Neuron (in vitro differentiated cells): ENCODE data around the gene OSBPL1A.

Experiments
- H2AFZ ChIP-seq: one replicate; pipeline ENCODE4 v1.6.1; 2013; ENCODE audit warnings: low read depth, mild to moderate bottlenecking, inconsistent platforms, low read length, moderate library complexity
- H3K27me3 ChIP-seq: one replicate; pipeline ENCODE4 v1.6.1; 2013; ENCODE audit warnings: low read length; ENCODE audit not compliant: insufficient read depth
- H3K36me3 ChIP-seq: one replicate; pipeline ENCODE4 v1.6.1; 2013; ENCODE audit warnings: low read length; ENCODE audit not compliant: insufficient read depth
- H3K4me1 ChIP-seq: one replicate; pipeline ENCODE4 v1.6.1; 2013; ENCODE audit warnings: low read length; ENCODE audit not compliant: insufficient read depth
- H3K4me3 ChIP-seq: 2 replicates; pipeline ENCODE4 v1.5.1; 2013; ENCODE audit warnings: mild to moderate bottlenecking, low read length, moderate library complexity
- H3K9me3 ChIP-seq: one replicate; pipeline ENCODE4 v1.6.1; 2013; ENCODE audit warnings: low read length

OSBPL1A gene

GRCh38 chr18:24417480-24417879, 19.9 kb upstream of the OSBPL1A start:
- H3K27me3 ChIP-seq, result no peaks in the 10 kb centered on the region
- H3K4me1 ChIP-seq, result peaks cover 3% of the 10 kb centered on the region
- no peak overlapping the region for H3K4me3 ChIP-seq
- no peaks in the 10 kb centered on the region for H3K9me3 ChIP-seq
- no peaks in the 10 kb centered on the region for H3K36me3 ChIP-seq
- peak overlapping the region; percentile 34 for H2AFZ ChIP-seq

DNA sequence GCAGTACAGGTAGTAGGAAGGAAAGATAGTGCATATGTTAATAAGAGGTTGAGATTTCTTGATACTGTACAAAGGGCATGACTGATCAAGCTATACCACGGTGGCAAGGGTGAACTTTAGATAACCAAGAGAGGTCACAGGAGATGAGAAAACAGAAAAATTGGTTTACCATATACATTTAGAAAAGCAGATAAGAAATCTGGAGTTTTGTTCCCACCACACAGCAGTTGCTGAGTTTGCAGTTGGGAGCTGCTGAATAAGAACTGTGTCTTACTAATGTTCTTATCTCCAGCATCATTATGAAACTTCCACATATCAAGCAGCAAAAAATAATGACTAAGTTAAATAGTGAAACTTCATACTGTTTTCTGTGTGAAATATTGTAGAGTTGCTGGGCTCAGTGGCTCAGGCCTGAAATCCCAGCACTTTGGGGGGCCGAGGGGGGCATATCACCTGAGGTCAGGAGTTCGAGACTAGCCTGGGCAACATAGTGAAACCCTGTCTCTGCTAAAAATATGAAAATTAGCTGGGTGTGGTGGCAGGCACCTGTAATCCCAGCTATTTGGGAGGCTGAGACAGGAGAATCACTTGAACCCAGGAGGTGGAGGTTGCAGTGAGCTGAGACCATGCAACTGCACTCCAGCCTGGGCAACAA, 16.9 kb upstream of the OSBPL1A start:
- Histone ChIP-seq H2AFZ (no peak overlapping the region), H3K4me1 (peaks cover 3% of the 10 kb centered on the region), H3K9me3 (no peaks in the 10 kb centered on the region), H3K36me3 (no peaks in the 10 kb centered on the region), H3K27me3 (no peaks in the 10 kb centered on the region), H3K4me3 (no peak overlapping the region)

DNA sequence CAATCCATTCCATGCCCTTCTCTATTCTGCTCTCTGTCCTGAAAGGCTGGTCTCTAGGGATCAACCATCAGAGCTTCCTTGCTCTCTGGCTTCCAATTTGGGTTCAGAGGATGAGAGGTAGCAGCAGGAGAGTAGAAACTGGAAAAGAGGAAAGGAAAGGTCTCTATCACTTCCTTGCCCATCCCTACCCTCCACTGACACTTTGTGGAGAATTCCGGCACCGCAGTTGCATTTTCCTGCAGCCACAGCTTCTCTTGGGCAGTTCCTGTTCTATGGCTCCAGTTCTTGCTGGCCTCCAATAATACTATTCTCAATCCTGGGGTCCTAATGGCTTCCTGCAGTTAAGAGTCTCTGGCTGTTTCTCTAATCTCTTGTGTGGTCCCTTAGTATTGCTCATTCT, 15.5 kb upstream of the OSBPL1A start:
- no peak overlapping the region for H3K4me3 ChIP-seq
- H3K4me1 ChIP-seq, result peaks cover 3% of the 10 kb centered on the region
- no peaks in the 10 kb centered on the region for H3K27me3 ChIP-seq

GRCh38 chr18:24408496-24408895, 10.9 kb upstream of the OSBPL1A start:
- H3K4me3 ChIP-seq, result no peak overlapping the region

More for the DNA sequence above, 15.5 kb upstream of the OSBPL1A start:
- H3K9me3 ChIP-seq, result no peaks in the 10 kb centered on the region
- H2AFZ ChIP-seq, result no peak overlapping the region
- no peaks in the 10 kb centered on the region for H3K36me3 ChIP-seq

GRCh38 chr18:24404591-24404990, 7.0 kb upstream of the OSBPL1A start:
- no peak overlapping the region for H3K4me3 ChIP-seq
- H2AFZ ChIP-seq, result no peak overlapping the region
- H3K36me3 ChIP-seq, result no peaks in the 10 kb centered on the region

More at GRCh38 chr18:24408496-24408895, 10.9 kb upstream of the OSBPL1A start:
- no peaks in the 10 kb centered on the region for H3K4me1 ChIP-seq
- no peaks in the 10 kb centered on the region for H3K9me3 ChIP-seq
- H3K27me3 ChIP-seq, result no peaks in the 10 kb centered on the region
- H2AFZ ChIP-seq, result no peak overlapping the region
- H3K36me3 ChIP-seq, result no peaks in the 10 kb centered on the region

GRCh38 chr18:24403076-24403475, 5.5 kb upstream of the OSBPL1A start:
- no peaks in the 10 kb centered on the region for H3K27me3 ChIP-seq

More at GRCh38 chr18:24404591-24404990, 7.0 kb upstream of the OSBPL1A start:
- H3K9me3 ChIP-seq, result no peaks in the 10 kb centered on the region
- H3K4me1 ChIP-seq, result peaks cover 8% of the 10 kb centered on the region
- no peaks in the 10 kb centered on the region for H3K27me3 ChIP-seq

DNA sequence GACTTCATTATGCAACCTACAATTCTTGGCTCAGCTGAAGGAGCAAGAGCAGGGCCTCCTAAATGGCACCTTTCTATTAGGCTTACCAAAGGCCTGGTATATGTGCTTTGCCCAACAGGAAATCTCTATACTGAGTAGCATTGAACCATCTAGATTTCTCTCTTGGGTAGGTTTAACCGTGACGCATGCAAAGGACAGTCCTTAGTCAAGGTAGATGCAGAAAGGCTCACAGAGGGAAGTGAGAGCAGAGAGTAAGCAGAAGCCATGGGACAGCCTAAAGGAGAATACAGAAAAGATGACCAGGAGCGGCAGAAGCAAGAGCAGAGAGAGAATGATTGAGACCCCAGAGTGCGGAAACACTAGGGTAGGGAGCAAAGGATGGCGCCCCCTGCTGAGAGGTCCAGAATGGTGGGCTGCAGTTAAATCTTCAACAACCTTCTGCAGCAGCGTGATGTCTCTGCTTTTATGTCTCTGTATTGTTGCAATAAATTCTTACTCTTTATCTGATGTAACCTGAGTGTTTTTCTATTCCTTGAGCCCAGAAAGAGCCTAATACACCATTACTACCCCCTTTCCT, 4.7 kb upstream of the OSBPL1A start:
- Histone ChIP-seq H3K27me3 (no peaks in the 10 kb centered on the region), H3K4me3 (no peak overlapping the region), H3K36me3 (no peaks in the 10 kb centered on the region), H3K4me1 (peaks cover 17% of the 10 kb centered on the region), H2AFZ (no peak overlapping the region), H3K9me3 (no peaks in the 10 kb centered on the region)

More at GRCh38 chr18:24403076-24403475, 5.5 kb upstream of the OSBPL1A start:
- H3K4me3 ChIP-seq, result no peak overlapping the region
- H3K4me1 ChIP-seq, result peaks cover 16% of the 10 kb centered on the region
- H2AFZ ChIP-seq, result no peak overlapping the region
- no peaks in the 10 kb centered on the region for H3K9me3 ChIP-seq
- H3K36me3 ChIP-seq, result no peaks in the 10 kb centered on the region

GRCh38 chr18:24400587-24400986, 3.0 kb upstream of the OSBPL1A start:
- Histone ChIP-seq H2AFZ (no peak overlapping the region), H3K27me3 (no peaks in the 10 kb centered on the region), H3K9me3 (no peaks in the 10 kb centered on the region), H3K4me3 (no peak overlapping the region), H3K4me1 (peaks cover 26% of the 10 kb centered on the region), H3K36me3 (no peaks in the 10 kb centered on the region)

GRCh38 chr18:24398540-24398939, 916 bp upstream of the OSBPL1A start:
- Histone ChIP-seq H3K27me3 (no peaks in the 10 kb centered on the region), H3K9me3 (no peaks in the 10 kb centered on the region), H3K36me3 (no peaks in the 10 kb centered on the region), H3K4me1 (peaks cover 41% of the 10 kb centered on the region), H3K4me3 (peak overlapping the region; percentile 72), H2AFZ (no peak overlapping the region)

GRCh38 chr18:24397131-24397693, 412 bp downstream of the OSBPL1A start:
- H3K27me3 ChIP-seq, result no peaks in the 10 kb centered on the region
- H3K36me3 ChIP-seq, result no peaks in the 10 kb centered on the region
- peaks cover 41% of the 10 kb centered on the region for H3K4me1 ChIP-seq
- H2AFZ ChIP-seq, result no peak overlapping the region
- H3K9me3 ChIP-seq, result no peaks in the 10 kb centered on the region
- H3K4me3 ChIP-seq, result peak overlapping the region; percentile 72

DNA sequence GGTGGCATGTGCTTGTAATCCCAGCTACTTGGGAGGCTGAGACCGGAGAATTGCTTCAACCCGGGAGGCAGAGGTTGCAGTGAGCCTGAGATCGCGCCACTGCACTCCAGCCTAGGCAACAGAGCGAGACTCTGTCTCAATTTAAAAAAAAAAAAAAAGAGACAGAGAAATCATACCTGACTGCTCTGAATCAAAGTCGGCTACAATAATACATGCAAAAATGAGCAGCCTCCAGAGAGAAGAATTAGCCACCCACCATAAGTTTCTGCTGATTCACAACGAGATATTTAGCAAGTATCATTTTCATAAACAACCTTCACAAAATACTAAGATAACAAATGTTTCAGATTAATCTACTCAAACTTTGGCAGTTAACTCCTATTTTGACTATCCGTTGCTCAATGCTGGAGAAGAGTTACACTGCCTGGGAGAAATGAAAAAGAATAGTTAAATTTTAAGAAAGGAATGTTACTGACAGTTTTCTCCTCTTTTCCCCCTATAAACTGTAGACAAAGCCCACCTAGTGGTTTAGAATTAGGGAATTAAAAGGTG, 1.5 kb downstream of the OSBPL1A start:
- Histone ChIP-seq H2AFZ (peak overlapping the region; percentile 50), H3K4me3 (peak overlapping the region; percentile 72), H3K4me1 (peaks cover 41% of the 10 kb centered on the region), H3K36me3 (no peaks in the 10 kb centered on the region), H3K27me3 (no peaks in the 10 kb centered on the region), H3K9me3 (no peaks in the 10 kb centered on the region)

DNA sequence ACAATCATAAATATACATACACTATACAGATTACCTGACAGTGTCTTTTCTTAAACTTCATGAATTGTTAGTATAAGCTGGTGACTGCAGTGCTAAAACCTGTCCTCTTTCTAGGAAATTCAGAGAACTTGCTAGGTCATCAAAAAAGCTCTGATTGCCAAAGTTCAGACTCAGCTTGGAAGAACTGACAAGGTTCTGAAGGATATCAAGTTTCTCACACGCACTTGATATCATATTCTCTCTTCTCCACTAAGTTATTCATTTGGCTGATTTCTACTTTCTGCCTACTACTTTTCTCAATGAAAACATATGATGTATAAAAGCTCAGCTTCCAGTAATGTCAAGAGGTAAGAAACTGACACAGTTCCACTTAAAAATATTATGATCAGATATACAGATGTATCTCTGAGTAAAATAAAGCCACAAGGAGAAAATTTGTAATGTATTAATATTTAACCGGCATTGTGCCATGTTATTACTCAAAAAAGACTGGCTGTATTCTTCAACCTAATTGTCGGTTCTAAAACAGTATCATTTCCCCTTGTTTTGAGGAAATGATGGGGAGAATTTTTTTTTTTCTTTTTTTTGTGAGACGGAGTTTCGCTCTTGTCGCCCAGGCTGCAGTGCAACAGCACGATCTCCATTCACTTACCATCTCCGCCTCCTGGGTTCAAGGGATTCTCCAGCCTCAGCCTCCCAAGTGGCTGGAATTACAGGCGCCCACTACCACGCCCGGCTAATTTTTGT, 2.4 kb downstream of the OSBPL1A start:
- Histone ChIP-seq H3K27me3 (no peaks in the 10 kb centered on the region), H3K4me1 (peaks cover 34% of the 10 kb centered on the region), H3K9me3 (no peaks in the 10 kb centered on the region), H3K4me3 (no peak overlapping the region), H2AFZ (no peak overlapping the region), H3K36me3 (no peaks in the 10 kb centered on the region)

GRCh38 chr18:24388957-24389356, 8.7 kb downstream of the OSBPL1A start:
- H3K27me3 ChIP-seq, result no peaks in the 10 kb centered on the region
- H3K4me3 ChIP-seq, result no peak overlapping the region
- no peaks in the 10 kb centered on the region for H3K4me1 ChIP-seq
- peaks cover 2% of the 10 kb centered on the region for H3K36me3 ChIP-seq
- H3K9me3 ChIP-seq, result no peaks in the 10 kb centered on the region
- no peak overlapping the region for H2AFZ ChIP-seq
